K562 (cell line): Measurements from ENCODE around the gene DNAJC17. TPM values are rescaled to one million over a fixed set of nuclear protein-coding genes. Genes with fewer than 3 reads are reported as not detected.

Experiments used
- ATAC-seq: fragments of 200-7000 bp; cut with Tn5 transposase; 3 replicates; pipeline ENCODE4 v1.9.1; 2020; ENCODE audit warnings: moderate library complexity
- BruUV-seq: library from RNA; stranded (reverse); fragments of 400-500 nt; replicated peaks from 2 replicates; lab custom pipeline; 2021; lab: Mats Ljungman, UMichigan
- CTCF ChIA-PET: fragments of 300-600 bp; formaldehyde crosslinking; extraction: SDS; loops from one replicate; lab custom pipeline; 2021; ENCODE audit warnings: low intra/inter-chr PET ratio; lab: Yijun Ruan, JAX
- POLR2A ChIA-PET: fragments of 300-600, 350-650 bp; sonication (Branson Sonifier 250); formaldehyde crosslinking; extraction: SDS; loops from one replicate; lab custom pipeline; 2021; ENCODE audit warnings: antibody characterized with exemption, inconsistent platforms; lab: Yijun Ruan, JAX
- DNase-seq, 4 experiments: peaks; one replicate each; pipeline versions ENCODE4 v3.0.0 to v3.0.0-alpha.2; 2011 to 2018; ENCODE audit warnings: low spot score in 3 of 4, mixed read lengths in 3 of 4; ENCODE audit errors: extremely low read depth in 1 of 4
- FAIRE-seq: peaks from 2 replicates; lab custom pipeline; 2011; peaks lifted over from hg19 to GRCh38; lab: Jason Lieb, UNC
- H2AFZ ChIP-seq: 2 replicates; pipeline ENCODE4 v1.6.0; 2011; ENCODE audit warnings: low read depth, low read length, control low read depth, inconsistent platforms
- H3K27ac ChIP-seq: fragments of 200-600 bp; 3 replicates; pipeline ENCODE4 v1.8.0; 2011; ENCODE audit warnings: low read depth, mild to moderate bottlenecking, control low read depth, inconsistent platforms, low read length, moderate library complexity, mixed read lengths; ENCODE audit errors: extremely low read depth
- H3K27me3 ChIP-seq, 2 experiments: fragments of 300-600 bp in 1 of 2; 2 replicates in 1 of 2; 3 replicates in 1 of 2; pipeline versions ENCODE4 v1.6.0 to v1.8.0; 2011; ENCODE audit warnings: inconsistent platforms in 2 of 2, low read length in 2 of 2, mild to moderate bottlenecking in 1 of 2, mixed read lengths in 1 of 2, moderate library complexity in 1 of 2; ENCODE audit not compliant: control insufficient read depth in 2 of 2, insufficient read depth in 2 of 2
- H3K36me3 ChIP-seq: fragments of 300-600 bp; 3 replicates; pipeline ENCODE4 v1.8.0; 2011; ENCODE audit warnings: mild to moderate bottlenecking, low read length, inconsistent platforms; ENCODE audit not compliant: control insufficient read depth, insufficient read depth
- H3K4me1 ChIP-seq, 2 experiments: fragments of 200-600 bp in 1 of 2; replicated peaks in 1 of 2; 2 replicates in 1 of 2; 3 replicates in 1 of 2; pipeline versions ENCODE4 v1.5.1 to v1.8.0; 2011; ENCODE audit warnings: inconsistent platforms in 2 of 2, low read length in 2 of 2, mild to moderate bottlenecking in 1 of 2, mixed read lengths in 1 of 2, moderate library complexity in 1 of 2; ENCODE audit not compliant: control insufficient read depth in 2 of 2, insufficient read depth in 2 of 2
- H3K4me2 ChIP-seq: 2 replicates; pipeline ENCODE4 v1.6.1; 2011; ENCODE audit warnings: low read length, control low read depth, inconsistent platforms, mixed read lengths; ENCODE audit not compliant: insufficient read depth
- H3K4me3 ChIP-seq: fragments of 200-600 bp; sonication (generic), shearing (Covaris generic); 2 replicates; pipeline ENCODE4 v1.5.1; 2016; ENCODE audit warnings: control low read depth, inconsistent platforms
- H3K79me2 ChIP-seq: fragments of 200-600 bp; 3 replicates; pipeline ENCODE4 v1.8.0; 2011; ENCODE audit warnings: low read length, inconsistent platforms; ENCODE audit not compliant: control insufficient read depth, insufficient read depth
- H3K9ac ChIP-seq, 2 experiments: 2 replicates each; pipeline versions ENCODE4 v1.6.0 to v1.6.1; 2011; ENCODE audit warnings: low read depth in 2 of 2, low read length in 2 of 2, control low read depth in 1 of 2, inconsistent platforms in 1 of 2, mild to moderate bottlenecking in 1 of 2, mixed read lengths in 1 of 2; ENCODE audit not compliant: insufficient read depth in 1 of 2
- H3K9me1 ChIP-seq: one replicate; pipeline ENCODE4 v1.6.0; 2011; ENCODE audit warnings: inconsistent platforms, mild to moderate bottlenecking, low read length, moderate library complexity; ENCODE audit not compliant: control insufficient read depth, insufficient read depth
- H3K9me3 ChIP-seq: replicated peaks from 2 replicates; pipeline ENCODE4 v1.5.1; 2011; ENCODE audit warnings: low read depth, low read length, inconsistent platforms; ENCODE audit not compliant: control insufficient read depth, insufficient read depth
- H4K20me1 ChIP-seq: replicated peaks from 2 replicates; pipeline ENCODE4 v1.6.1; 2011; ENCODE audit warnings: low read length, inconsistent platforms, mixed read lengths; ENCODE audit not compliant: control insufficient read depth, insufficient read depth
- ARID4B ChIP-seq: sonication (generic); formaldehyde crosslinking; IDR thresholded peaks from 2 replicates; pipeline ENCODE4 v1.8.0; 2022; ENCODE audit warnings: mild to moderate bottlenecking, missing genetic modification reagents
- LEF1 ChIP-seq: fragments of 450-650 bp; IDR thresholded peaks from 2 replicates; pipeline ENCODE4 v1.6.1; 2016; ENCODE audit warnings: mild to moderate bottlenecking
- POLR2G ChIP-seq: fragments of 200-400 bp; formaldehyde crosslinking; IDR thresholded peaks from 2 replicates; pipeline ENCODE4 v1.6.1; 2017; ENCODE audit warnings: low read depth, mild to moderate bottlenecking, antibody characterized with exemption, low read length, moderate library complexity
- ZBTB33 ChIP-seq: sonication (generic); formaldehyde crosslinking; IDR thresholded peaks from 2 replicates; pipeline ENCODE4 v1.8.1; 2023; ENCODE audit warnings: mild to moderate bottlenecking, missing genetic modification reagents
- ZNF644 ChIP-seq: fragments of 200-800 bp; sonication (Bioruptor generic); IDR thresholded peaks from 2 replicates; pipeline ENCODE4 v1.6.1; 2016; ENCODE audit warnings: low read depth, missing genetic modification characterization, missing compliant biosample characterization
- WGBS: fragments of 100-300 bp; shearing (Covaris generic); methylation state at CpG from one replicate; pipeline ENCODE4 v1.1.6; 2016; ENCODE audit warnings: low coverage, mixed read lengths; ENCODE audit not compliant: insufficient coverage; ENCODE audit errors: missing lambda C conversion rate; 5-methylcytosine and 5-hydroxymethylcytosine counted together
- in situ Hi-C: fragments of 300-500 bp; cut with MboI; formaldehyde crosslinking; loops from 4 replicates; pipeline ENCODE4 v1.15.0; 2018; ENCODE audit warnings: inconsistent platforms, mixed read lengths
- intact Hi-C: fragments of 100-400 bp; cut with micrococcal nuclease; formaldehyde crosslinking; loops from 2 replicates; pipeline ENCODE4 v1.14.2; 2022
- polyA plus RNA-seq, 8 experiments: library from polyadenylated mRNA; depleted of rRNA in 4 of 8; stranded (reverse) in 5 of 8; unstranded in 3 of 8; fragments of >200 nt; fragmentation: Nextera tagmentation in 2 of 8; fragmentation: Illumina TruSeq in 1 of 8; extraction: Ambion mirVana in 2 of 8; extraction: Trizol in 1 of 8; gene quantifications; 2 replicates each; pipeline versions ENCODE4 v1.2.1 to v1.2.3, GENCODE V29; 2011 to 2014; ENCODE audit warnings: inconsistent platforms in 1 of 8, missing spikeins in 1 of 8
- total RNA-seq, 7 experiments: library from RNA; depleted of rRNA in 6 of 7; stranded (reverse); fragments of >200 nt in 6 of 7; fragmentation: Illumina TruSeq in 2 of 7; extraction: Trizol in 2 of 7; gene quantifications; 2 replicates each; pipeline versions ENCODE4 v1.2.1 to v1.2.3, GENCODE V29; 2011 to 2021; ENCODE audit warnings: low replicate concordance in 1 of 7

The DNAJC17 gene
- total and polyA plus RNA-seq, 9 of the 15 experiments (the other 6 are each of a cell fraction or from before 2014, with no cell fraction given): 2.4 to 79.4 (median 44.2) TPM

GRCh38 chr15:40771242-40771641 is 36.0 kb downstream of the DNAJC17 start (continued):
- TF ChIP-seq ARID4B (CRISPR knock-in tag) (no peak), LEF1 (no peak)

GRCh38 chr15:40770147-40770721 is 37.0 kb downstream of the DNAJC17 start:
- BruUV-seq: no TSS peak
- POLR2A ChIA-PET: interaction anchor here (0.6 to 1.1 kb wide), 5 partner anchors 10 to 103 kb away, joined by 3 to 4 read pairs (median 4); no protein-coding TSS in a partner anchor
- H4K20me1 ChIP-seq: no peaks in the 10 kb centered on the region; the same call in none of the 2 replicates
- in situ Hi-C loops (no loop called here), intact Hi-C loops (no loop called here)
- no peak for ATAC-seq
- WGBS: 84% methylated on average over 16 of the region's 17 CpGs
- peaks cover 41% of the 10 kb centered on the region; the same call in 2 of the 3 replicates for H3K36me3 ChIP-seq
- H3K9ac ChIP-seq: peak overlapping the region in 1 of 2 experiments; percentile 68; a peak in 2 of 4 replicates
- H3K27ac ChIP-seq: no peak overlapping the region
- H3K79me2 ChIP-seq: no peaks in the 10 kb centered on the region
- DNase-seq: no peak
- H3K4me3 ChIP-seq: no peak overlapping the region
- H3K27me3 ChIP-seq: no peaks in the 10 kb centered on the region
- no peak overlapping the region for H2AFZ ChIP-seq
- CTCF ChIA-PET: no interaction called here
- FAIRE-seq: no peak
- peaks cover 17 to 50% of the 10 kb centered on the region in 2 experiments; a peak in 4 of 5 replicates for H3K4me1 ChIP-seq
- TF ChIP-seq ZNF644 (tag) (no peak), ZBTB33 (CRISPR knock-in tag) (peak; percentile 50; the same call in 1 of the 2 replicates), POLR2G (peak; percentile 18; the same call in 1 of the 2 replicates)
- TF ChIP-seq, all 486 proteins: peak for 2
- Histone ChIP-seq H3K9me3 (no peaks in the 10 kb centered on the region), H3K4me2 (no peak overlapping the region), H3K9me1 (no peaks in the 10 kb centered on the region)
